B cell (primary cell): ENCODE data around the gene MBOAT1.

Experiments
- CTCF ChIP-seq: fragments of 200-600 bp; IDR thresholded peaks from one replicate; pipeline ENCODE4 v1.8.0; 2022; ENCODE audit warnings: antibody characterized with exemption, mild to moderate bottlenecking
- EZH2 ChIP-seq: IDR thresholded peaks from 2 replicates; pipeline ENCODE4 v1.6.1; 2012; ENCODE audit warnings: borderline replicate concordance, low read depth, mild to moderate bottlenecking, moderate library complexity, low read length; ENCODE audit not compliant: insufficient read depth, poor library complexity, severe bottlenecking

GRCh38 chr6:20233007-20233730 lies 20.9 kb upstream of the MBOAT1 start:
- TF ChIP-seq CTCF (no peak), EZH2 (no peak)
